Dermis blood vessel endothelial cell (primary cell): ENCODE measurements around the gene CCDC106. TPM values are rescaled to one million over a fixed set of nuclear protein-coding genes. Genes with fewer than 3 reads are reported as not detected.

ENCODE experiments used
- DNase-seq: peaks from one replicate; pipeline ENCODE4 v3.0.0; 2010
- total RNA-seq: library from RNA; depleted of rRNA; stranded (reverse); fragments of >200 nt; gene quantifications from 2 replicates; pipeline ENCODE4 v1.2.3, GENCODE V29; 2014

Gene CCDC106
- total RNA-seq, result 7.8 and 13.9 TPM in 2 replicates

GRCh38 chr19:55647732-55648584 lies at the start of gene CCDC106:
Gene CCDC106 (plus strand): TSS chr19:55648212. CDS start chr19:55649047, 835 bp downstream.
- DNase-seq, result peak; percentile 76

- DNase-seq, result peak; percentile 98
Observed at GRCh38 chr19:55598719-55599467, 49.1 kb upstream of the CCDC106 start.

- DNase-seq, result peak; percentile 99
Observed at GRCh38 chr19:55599468-55599841, 48.6 kb upstream of the CCDC106 start, which contains the start of gene FIZ1. Gene FIZ1 (minus strand): TSS chr19:55599517. CDS start chr19:55597865, 1,652 bp downstream.

DNA sequence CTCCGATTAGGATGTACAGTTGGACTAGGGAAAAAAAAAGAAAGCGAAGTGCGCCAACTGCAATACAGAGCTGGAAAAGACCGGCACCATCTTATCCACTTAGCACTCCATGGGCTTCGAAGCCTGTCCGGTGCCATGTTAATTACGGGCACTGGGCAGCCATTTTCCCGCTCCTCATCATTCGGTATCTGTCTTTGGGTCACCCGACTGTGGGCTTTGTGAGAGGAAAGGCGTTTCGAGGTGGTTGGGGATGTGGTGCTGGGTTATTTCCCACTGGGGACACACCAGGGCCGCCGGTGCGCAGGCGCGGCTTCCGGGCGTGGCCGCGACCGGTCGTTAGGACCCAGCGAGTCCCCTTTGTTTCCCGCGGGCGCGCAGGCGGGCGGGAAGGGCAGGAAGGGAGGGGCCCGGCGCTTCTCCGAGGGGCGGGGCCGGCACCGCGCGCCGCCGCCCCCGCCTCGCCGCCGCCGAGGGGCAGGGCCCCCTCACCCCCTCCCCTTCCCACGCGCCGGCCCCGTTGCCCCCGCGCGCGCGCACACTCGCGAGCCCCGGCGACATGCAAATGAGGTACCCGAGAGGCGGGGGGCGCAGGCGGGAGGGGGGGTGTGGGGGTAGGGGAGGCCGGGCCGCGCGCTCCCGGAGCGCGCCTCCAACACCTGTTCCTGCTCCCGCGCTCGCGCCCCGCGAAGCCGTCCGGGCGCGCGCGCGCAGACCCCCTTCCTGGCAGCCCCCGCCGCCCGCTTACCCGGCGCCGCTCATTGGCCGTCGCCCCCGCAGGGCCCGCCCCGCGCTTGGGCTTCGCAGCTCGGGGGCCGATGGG lies 48.0 kb upstream of the CCDC106 start, which contains the start of gene ZNF524:
TSS of gene ZNF524 (plus strand) at position 447 of the 820 bp plus-strand sequence. CDS start 1,825 bp downstream, outside the sequence.
- DNase-seq, result peak; percentile 90

DNA sequence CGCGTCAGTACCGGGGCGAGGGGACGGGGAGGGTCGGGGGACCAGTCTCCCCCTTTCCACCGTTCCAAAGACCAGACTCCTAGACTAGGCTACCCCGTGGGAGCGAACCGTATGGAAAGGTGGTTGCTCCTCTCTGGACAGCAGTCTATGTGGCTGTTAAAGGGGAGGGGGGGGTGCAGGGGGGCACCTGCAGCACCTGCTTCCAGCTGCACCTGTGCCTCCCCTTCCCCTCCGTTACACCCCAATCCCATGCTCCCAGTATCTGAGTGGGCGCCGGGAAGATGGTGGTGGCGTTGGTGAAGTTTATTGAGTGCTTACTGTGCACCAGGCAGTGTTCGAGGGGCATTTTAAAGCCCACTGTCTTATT lies 47.4 kb upstream of the CCDC106 start:
- no peak for DNase-seq

GRCh38 chr19:55601084-55601483 lies 46.9 kb upstream of the CCDC106 start:
- no peak for DNase-seq

DNA sequence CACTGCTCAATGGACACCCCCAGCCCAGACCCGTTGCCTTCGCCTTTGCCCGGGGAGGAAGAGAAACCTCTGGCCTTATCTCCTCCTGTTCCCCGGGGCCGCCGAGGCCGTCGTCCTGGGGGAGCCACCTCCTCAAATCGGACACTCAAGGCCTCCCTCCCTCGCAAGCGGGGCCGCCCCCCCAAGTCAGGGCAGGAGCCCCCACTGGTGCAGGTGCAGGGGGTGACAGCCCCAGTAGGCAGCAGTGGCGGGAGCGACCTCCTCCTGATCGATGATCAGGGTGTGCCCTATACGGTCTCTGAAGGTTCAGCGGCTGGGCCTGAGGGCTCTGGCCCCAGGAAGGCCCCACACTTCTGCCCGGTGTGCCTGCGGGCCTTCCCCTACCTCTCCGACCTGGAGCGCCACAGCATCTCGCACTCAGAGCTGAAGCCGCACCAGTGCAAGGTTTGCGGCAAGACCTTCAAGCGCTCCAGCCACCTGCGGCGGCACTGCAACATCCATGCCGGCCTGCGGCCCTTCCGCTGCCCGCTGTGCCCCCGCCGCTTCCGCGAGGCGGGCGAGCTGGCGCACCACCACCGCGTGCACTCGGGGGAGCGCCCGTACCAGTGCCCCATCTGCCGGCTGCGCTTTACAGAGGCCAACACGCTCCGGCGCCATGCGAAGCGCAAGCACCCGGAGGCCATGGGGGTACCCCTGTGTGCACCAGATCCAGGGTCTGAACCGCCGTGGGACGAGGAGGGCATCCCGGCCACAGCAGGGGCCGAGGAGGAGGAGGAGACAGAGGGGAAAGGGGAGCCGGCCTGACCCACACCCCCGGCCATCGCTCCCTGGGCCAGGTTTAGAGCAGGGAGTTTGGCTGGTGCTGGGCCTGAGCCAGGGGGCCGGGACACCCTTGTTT lies 45.7 kb upstream of the CCDC106 start:
- DNase-seq, result no peak

- no peak for DNase-seq
Observed at GRCh38 chr19:55603115-55603514, 44.9 kb upstream of the CCDC106 start.

- no peak for DNase-seq
Observed at GRCh38 chr19:55603581-55604292, 44.3 kb upstream of the CCDC106 start.

- peak; percentile 98 for DNase-seq
Observed at GRCh38 chr19:55605207-55605636, 42.8 kb upstream of the CCDC106 start.

- peak; percentile 93 for DNase-seq
Observed at GRCh38 chr19:55605637-55606470, 42.2 kb upstream of the CCDC106 start, which contains the start of gene ZNF865. Gene ZNF865 (plus strand): TSS chr19:55605647. CDS start chr19:55613619, 7,972 bp downstream.

DNA sequence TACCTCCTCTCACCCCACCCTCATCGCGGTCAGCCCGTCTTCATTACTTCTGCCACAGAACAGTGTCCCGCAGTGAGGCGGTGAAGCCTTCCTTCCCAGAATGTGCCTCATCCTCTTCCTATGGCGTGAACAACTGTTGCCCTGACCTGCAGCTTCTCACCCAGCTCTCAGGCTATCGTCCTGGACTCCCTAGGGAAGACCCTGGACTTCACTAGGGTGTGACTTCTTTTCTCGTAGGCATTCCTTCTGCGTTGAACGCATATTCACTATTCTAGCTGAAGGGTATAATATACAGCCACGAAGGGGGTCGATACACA lies 41.6 kb upstream of the CCDC106 start:
- no peak for DNase-seq

DNA sequence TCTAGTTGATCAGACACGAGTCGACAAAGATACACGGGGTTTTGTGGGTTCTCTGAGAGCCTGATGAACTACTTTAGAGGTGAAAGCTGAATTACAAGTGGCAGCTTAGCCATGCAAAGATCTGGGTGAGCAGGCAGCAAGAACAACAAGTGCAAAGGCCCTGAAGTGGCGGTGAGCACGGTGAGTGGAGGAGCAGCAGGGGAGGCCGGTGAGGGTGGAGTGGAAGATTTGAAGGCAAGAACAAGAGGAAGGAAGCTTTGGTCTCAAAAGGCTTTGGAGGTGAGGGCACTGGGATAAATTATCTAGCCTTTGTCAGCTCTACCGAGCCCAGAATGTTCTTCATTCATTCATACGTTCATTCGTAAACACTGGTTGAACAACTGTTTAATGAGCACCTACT lies 41.2 kb upstream of the CCDC106 start:
- DNase-seq, result no peak

DNA sequence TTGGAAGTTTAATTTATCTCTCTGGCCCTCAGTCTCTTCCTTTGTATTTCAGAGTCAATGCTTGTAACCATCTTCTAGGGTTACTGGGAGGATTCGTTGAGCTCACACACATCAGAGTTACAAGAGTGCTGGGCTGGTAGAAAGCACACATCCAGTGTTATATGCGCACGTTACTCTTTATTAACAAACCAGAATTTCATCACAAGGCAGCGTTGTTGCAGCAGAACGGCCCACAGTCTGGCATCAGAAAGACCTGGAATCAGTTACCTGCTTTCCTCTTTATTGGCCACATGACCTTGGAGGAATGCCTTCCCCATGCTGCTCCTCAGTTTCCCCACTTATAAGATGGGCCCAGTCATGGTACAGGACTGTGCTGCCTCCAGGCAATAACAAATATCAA lies 38.7 kb upstream of the CCDC106 start:
- no peak for DNase-seq

DNA sequence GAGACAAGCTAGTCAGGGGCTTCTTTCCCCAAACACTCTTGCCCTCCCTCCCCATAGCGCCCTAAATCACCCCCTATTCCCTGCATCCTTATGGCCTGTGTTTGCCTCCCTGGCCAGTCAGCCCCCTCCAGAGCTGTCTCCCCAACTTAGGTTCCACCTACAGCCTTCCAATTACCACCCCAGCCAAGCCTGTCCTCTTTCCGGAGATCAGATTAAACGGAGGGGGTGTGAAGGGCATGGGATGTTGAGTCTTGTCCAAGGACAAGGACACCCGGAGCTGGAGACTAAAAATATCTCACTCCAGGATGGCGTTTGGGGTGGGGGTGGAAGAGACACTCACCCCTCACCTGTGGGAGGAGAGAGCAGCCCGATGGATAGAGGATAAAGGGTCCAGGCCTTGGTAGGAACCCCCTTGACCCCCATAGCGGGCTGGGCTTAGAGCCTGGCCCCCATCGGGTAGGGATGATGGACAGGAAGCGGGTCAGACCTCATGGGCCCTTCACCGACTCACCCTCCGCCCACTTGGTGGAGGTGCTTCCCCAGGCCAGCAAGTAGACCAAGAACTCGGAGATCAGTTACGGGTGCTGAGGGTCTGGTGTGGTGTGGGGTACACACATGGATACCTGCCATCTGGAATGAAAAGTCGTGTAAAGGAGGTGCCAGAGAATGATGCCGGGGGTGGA lies 36.6 kb upstream of the CCDC106 start:
- DNase-seq, result no peak

DNA sequence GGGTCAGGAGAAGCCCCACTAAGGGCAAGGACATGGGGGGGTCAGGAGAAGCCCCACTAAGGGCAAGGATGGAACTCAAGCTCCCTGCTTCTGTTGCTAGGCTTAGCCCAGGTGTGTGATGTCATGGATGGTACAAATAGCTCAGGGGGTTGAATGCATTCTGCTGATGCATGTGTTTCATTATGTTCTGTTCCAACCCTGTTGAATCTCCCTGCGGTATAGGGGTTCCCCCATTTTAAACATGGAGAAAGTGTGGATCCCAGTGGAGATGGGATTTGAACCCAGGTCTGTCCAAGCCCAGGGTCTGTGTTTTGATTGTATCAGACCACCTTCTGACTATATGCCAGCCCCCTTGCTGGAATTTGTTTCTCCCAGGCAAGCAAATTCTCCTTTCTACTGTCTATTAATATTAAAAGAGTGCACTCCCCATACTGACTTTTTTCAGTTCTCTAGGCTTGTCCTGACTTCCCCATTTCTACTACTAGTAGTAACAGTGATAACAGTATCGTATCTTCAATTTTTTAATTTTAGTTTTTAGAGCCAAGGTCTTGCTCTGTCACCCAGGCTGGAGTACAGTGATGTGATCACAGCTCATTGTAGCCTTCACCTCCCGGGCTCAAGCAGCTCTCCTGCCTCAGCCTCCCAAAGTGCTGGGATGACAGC lies 35.9 kb upstream of the CCDC106 start:
- no peak for DNase-seq

DNA sequence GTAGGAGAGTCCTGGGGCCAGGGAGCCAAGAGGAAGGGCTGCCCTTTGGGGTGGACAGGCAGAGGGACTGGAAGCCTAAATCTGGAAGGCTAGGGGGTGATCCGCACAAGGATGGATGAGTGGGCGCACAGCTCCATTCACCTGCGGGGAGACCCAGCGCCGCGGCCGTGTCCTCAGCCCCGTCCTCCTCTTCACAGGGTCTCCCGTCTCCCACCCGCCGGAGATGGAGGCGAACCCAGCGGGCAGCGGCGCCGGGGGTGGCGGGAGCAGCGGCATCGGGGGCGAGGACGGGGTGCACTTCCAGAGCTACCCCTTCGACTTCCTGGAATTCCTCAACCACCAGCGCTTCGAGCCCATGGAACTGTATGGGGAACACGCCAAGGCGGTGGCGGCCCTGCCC lies 34.6 kb upstream of the CCDC106 start:
- DNase-seq, result no peak

DNA sequence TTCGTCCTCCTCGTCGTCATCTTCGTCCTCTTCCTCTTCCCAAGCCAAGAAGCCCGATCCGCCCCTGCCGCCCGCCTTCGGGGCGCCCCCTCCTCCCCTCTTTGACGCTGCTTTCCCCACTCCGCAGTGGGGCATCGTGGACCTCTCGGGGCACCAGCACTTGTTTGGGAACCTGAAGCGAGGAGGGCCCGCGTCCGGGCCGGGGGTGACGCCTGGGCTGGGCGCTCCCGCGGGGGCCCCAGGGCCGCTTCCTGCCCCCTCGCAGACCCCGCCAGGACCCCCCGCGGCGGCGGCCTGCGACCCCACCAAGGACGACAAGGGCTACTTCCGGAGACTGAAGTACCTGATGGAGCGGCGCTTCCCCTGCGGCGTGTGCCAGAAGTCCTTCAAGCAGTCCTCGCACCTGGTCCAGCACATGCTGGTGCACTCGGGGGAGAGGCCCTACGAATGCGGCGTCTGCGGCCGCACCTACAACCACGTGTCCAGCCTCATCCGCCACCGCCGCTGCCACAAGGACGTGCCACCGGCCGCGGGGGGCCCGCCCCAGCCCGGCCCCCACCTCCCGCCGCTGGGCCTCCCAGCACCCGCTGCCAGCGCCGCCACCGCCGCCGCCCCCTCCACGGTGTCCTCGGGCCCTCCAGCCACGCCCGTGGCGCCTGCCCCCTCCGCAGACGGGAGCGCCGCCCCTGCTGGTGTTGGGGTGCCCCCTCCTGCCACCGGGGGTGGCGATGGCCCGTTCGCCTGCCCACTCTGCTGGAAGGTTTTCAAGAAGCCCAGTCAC lies 33.9 kb upstream of the CCDC106 start:
- no peak for DNase-seq
